CD4-positive, alpha-beta T cell (primary cell): Measurements from ENCODE around the gene BCHE. TPM values are rescaled to one million over a fixed set of nuclear protein-coding genes. Genes with fewer than 3 reads are reported as not detected.

Experiments
- ATAC-seq: fragments of 200-7000 bp; cut with Tn5 transposase; one replicate; pipeline ENCODE4 v1.10.0; 2022; ENCODE audit warnings: mild to moderate bottlenecking; ENCODE audit not compliant: poor library complexity
- CTCF ChIA-PET: fragments of 350-600 bp; sonication (Branson Sonifier 250); formaldehyde crosslinking; loops from one replicate; lab custom pipeline; 2021; ENCODE audit warnings: antibody characterized with exemption, inconsistent platforms; lab: Charles Lee
- POLR2A ChIA-PET: fragments of 350-600 bp; sonication (Branson Sonifier 250); formaldehyde crosslinking; loops from one replicate; lab custom pipeline; 2021; ENCODE audit warnings: antibody characterized with exemption, inconsistent platforms; lab: Charles Lee
- DNase-seq, 14 experiments: peaks; one replicate each; pipeline ENCODE4 v3.0.0-alpha.2; 2013 to 2020; ENCODE audit warnings: mixed read lengths in 2 of 14
- H3K27ac ChIP-seq, 2 donors: one replicate each; pipeline versions ENCODE4 v1.5.1 to v1.7.0; 2013; ENCODE audit warnings: low read length in 2 of 2, low read depth in 1 of 2, mild to moderate bottlenecking in 1 of 2
- H3K27me3 ChIP-seq, 2 experiments: 1 replicate in 1 of 2; 2 replicates in 1 of 2; pipeline versions ENCODE4 v1.6.1 to v1.7.0; 2013; ENCODE audit warnings: low read length in 2 of 2, control low read depth in 1 of 2, mild to moderate bottlenecking in 1 of 2, moderate library complexity in 1 of 2; ENCODE audit not compliant: insufficient read depth in 2 of 2, control insufficient read depth in 1 of 2
- H3K36me3 ChIP-seq: one replicate; pipeline ENCODE4 v1.6.1; 2013; ENCODE audit warnings: low read length, control low read depth; ENCODE audit not compliant: insufficient read depth
- H3K4me1 ChIP-seq: one replicate; pipeline ENCODE4 v1.6.1; 2013; ENCODE audit warnings: low read length, control low read depth; ENCODE audit not compliant: insufficient read depth
- H3K4me3 ChIP-seq: one replicate; pipeline ENCODE4 v1.5.1; 2013; ENCODE audit warnings: mild to moderate bottlenecking, low read length, moderate library complexity
- H3K9me3 ChIP-seq, 2 experiments: 1 replicate in 1 of 2; 2 replicates in 1 of 2; pipeline versions ENCODE4 v1.6.1 to v1.7.0; 2013; ENCODE audit warnings: low read length in 2 of 2, mild to moderate bottlenecking in 2 of 2, control low read depth in 1 of 2, moderate library complexity in 1 of 2; ENCODE audit not compliant: control insufficient read depth in 1 of 2, insufficient read depth in 1 of 2
- H3K27ac Mint-ChIP-seq: one replicate; pipeline ENCODE4 v1.8.0; 2020; ENCODE audit warnings: mixed read lengths
- H3K27me3 Mint-ChIP-seq: one replicate; pipeline ENCODE4 v1.8.0; 2021; ENCODE audit warnings: mixed read lengths
- H3K36me3 Mint-ChIP-seq: one replicate; pipeline ENCODE4 v1.8.0; 2021; ENCODE audit warnings: low read depth, mixed read lengths
- H3K4me1 Mint-ChIP-seq: one replicate; pipeline ENCODE4 v1.8.0; 2021; ENCODE audit warnings: low read depth, mixed read lengths
- H3K4me3 Mint-ChIP-seq: one replicate; pipeline ENCODE4 v1.8.0; 2020; ENCODE audit warnings: mild to moderate bottlenecking, mixed read lengths
- H3K9me3 Mint-ChIP-seq: one replicate; pipeline ENCODE4 v1.8.0; 2020; ENCODE audit warnings: mixed read lengths
- intact Hi-C, 2 experiments: fragments of 100-400 bp; cut with DNase I in 1 of 2; cut with micrococcal nuclease in 1 of 2; formaldehyde crosslinking; loops; one replicate each; pipeline versions ENCODE4 v1.15.1 to v1.9.0; 2023 to 2025; cut with DNase I, micrococcal nuclease
- polyA plus RNA-seq, 2 donors: library from polyadenylated mRNA; unstranded; fragments of 120-200 nt; gene quantifications; one replicate each; pipeline ENCODE4 v1.2.1, GENCODE V29; 2013
- total RNA-seq, 174 experiments: library from RNA in 2 of 174; stranded (reverse) in 2 of 174; gene quantifications; one replicate each; pipeline ENCODE4 v1.2.3 and lab custom pipeline; 2021 to 2026
- TF ChIP-seq, protein P1 (sequence below): fragments of 200-600 bp; IDR thresholded peaks from one replicate; pipeline ENCODE4 v1.8.0; 2022; ENCODE audit warnings: antibody characterized with exemption, mild to moderate bottlenecking

The BCHE gene
- not detected for total RNA-seq
- polyA plus RNA-seq (2013, experiment 1 of 2), result not detected
- 1.4 TPM for polyA plus RNA-seq (2013, experiment 2 of 2)
- total RNA-seq (lab: John Stamatoyannopoulos, UW), result 0 to 0.06 (median 0) reads per million in 172 experiments

DNA sequence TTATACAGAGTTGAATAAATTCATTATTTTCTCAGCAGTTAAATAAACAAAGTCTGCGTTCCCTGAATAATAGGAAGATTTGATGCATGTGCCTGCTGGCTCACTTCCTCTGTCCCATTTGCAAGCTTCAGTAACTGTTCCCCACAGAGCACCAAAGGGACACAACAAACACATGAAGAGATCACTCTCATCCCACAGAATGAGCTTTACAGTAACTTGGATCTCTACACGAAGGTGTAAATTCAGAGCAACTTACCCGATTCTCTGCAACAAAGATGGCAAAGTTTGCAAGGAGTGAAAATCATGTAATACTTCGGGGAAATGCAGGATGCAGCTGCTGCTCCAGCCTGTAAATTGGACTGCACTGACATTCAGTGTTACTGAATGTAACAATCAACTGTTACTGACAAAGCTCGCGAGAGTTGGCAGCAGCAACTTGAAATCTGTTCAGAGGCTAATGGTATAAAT lies at the start of gene BCHE:
TSS of gene BCHE (minus strand) at position 366 of the 468 bp plus-strand sequence. CDS start 6,390 bp downstream, outside the sequence.
- Histone ChIP-seq H3K27me3 (no peaks in the 10 kb centered on the region), H3K4me1 (no peaks in the 10 kb centered on the region), H3K4me3 (no peak within 1 kb of the TSS), H3K9me3 (peaks cover 0 to 4% of the 10 kb centered on the region in 2 experiments), H3K27ac (no peak within 1 kb of the TSS), H3K36me3 (no peaks in the 10 kb centered on the region)
- H3K27me3 Mint-ChIP-seq, result no peaks in the 10 kb centered on the region
- ChIA-PET CTCF (no interaction called here), POLR2A (no interaction called here)
- ATAC-seq (no peak), DNase-seq (no peak)
- intact Hi-C loops, result no loop called here
- no peaks in the 10 kb centered on the region for H3K36me3 Mint-ChIP-seq
- H3K4me3 Mint-ChIP-seq, result no peak within 1 kb of the TSS
- H3K9me3 Mint-ChIP-seq, result peaks cover 2% of the 10 kb centered on the region
- H3K4me1 Mint-ChIP-seq, result no peaks in the 10 kb centered on the region
- no peak within 1 kb of the TSS for H3K27ac Mint-ChIP-seq
- TF ChIP-seq, protein P1, sequence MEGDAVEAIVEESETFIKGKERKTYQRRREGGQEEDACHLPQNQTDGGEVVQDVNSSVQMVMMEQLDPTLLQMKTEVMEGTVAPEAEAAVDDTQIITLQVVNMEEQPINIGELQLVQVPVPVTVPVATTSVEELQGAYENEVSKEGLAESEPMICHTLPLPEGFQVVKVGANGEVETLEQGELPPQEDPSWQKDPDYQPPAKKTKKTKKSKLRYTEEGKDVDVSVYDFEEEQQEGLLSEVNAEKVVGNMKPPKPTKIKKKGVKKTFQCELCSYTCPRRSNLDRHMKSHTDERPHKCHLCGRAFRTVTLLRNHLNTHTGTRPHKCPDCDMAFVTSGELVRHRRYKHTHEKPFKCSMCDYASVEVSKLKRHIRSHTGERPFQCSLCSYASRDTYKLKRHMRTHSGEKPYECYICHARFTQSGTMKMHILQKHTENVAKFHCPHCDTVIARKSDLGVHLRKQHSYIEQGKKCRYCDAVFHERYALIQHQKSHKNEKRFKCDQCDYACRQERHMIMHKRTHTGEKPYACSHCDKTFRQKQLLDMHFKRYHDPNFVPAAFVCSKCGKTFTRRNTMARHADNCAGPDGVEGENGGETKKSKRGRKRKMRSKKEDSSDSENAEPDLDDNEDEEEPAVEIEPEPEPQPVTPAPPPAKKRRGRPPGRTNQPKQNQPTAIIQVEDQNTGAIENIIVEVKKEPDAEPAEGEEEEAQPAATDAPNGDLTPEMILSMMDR, result no peak

DNA sequence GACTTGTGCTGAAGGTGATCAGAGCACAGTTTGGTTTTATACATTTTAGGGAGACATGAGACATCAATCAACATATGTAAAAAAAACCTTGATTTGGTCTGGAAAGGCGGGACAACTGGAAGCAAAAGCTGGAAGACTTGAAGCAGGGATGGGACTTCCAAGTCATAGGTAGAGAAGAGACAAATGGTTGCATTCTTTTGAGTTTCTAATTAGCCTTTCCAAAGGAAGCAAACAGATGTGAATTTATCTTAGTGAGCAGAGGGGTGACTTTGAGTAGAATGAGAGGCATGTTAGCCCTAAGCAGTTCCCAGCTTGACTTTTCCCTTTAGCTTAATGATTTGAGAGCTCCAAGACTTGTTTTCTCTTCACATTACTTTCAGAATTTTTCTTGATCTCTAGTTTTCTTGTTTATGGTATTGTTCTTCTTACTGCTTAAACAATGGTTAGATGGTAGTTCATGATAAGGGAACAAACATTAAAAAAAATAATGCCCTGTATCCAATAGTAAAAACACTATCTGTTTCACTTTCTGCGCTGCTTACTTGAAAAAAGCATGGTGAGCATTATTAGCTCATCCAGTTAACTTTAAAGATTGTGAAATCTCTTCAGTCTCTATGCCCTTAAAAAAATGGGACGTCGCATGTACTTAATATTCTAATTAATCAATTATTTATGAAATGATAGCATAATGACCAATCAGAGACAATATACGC lies 48.5 kb upstream of the BCHE start:
- Mint-ChIP-seq H3K27me3 (no peaks in the 10 kb centered on the region), H3K27ac (no peak overlapping the region), H3K4me3 (no peak overlapping the region), H3K4me1 (no peaks in the 10 kb centered on the region), H3K36me3 (no peaks in the 10 kb centered on the region), H3K9me3 (peaks cover 2% of the 10 kb centered on the region)
- no peak for ATAC-seq
- ChIA-PET POLR2A (no interaction called here), CTCF (no interaction called here)
- no peak for DNase-seq
- no peak overlapping the region for H3K4me3 ChIP-seq
- no peaks in the 10 kb centered on the region for H3K27me3 ChIP-seq
- H3K9me3 ChIP-seq, result no peaks in the 10 kb centered on the region
- H3K4me1 ChIP-seq, result no peaks in the 10 kb centered on the region
- intact Hi-C loops, result no loop called here
- no peak overlapping the region for H3K27ac ChIP-seq
- no peaks in the 10 kb centered on the region for H3K36me3 ChIP-seq
- TF ChIP-seq, protein P1, result no peak

DNA sequence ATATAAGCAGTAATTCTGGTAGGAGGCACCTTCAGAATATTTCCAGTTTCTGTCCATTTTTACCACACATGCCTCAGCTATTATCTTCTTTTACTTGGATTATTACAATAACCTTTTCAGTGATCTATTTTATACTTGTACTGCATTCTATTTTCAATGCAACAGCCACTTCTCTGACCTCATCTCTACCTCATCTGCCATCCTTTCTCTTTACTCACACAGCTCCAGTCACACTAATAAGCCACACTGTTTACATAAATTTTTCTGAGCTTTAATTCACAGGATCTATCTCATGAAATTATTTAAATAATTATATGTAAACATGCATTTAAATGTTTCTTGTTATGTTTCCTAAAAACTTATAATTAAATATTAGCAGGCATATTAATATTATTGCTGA lies 47.3 kb upstream of the BCHE start:
- no peaks in the 10 kb centered on the region for H3K4me1 ChIP-seq
- H3K4me3 ChIP-seq, result no peak overlapping the region
- H3K36me3 ChIP-seq, result no peaks in the 10 kb centered on the region
- H3K9me3 Mint-ChIP-seq, result peaks cover 2% of the 10 kb centered on the region
- H3K4me3 Mint-ChIP-seq, result no peak overlapping the region
- H3K36me3 Mint-ChIP-seq, result no peaks in the 10 kb centered on the region
- ChIA-PET CTCF (no interaction called here), POLR2A (no interaction called here)
- intact Hi-C loops, result no loop called here
- no peak for ATAC-seq
- no peaks in the 10 kb centered on the region for H3K4me1 Mint-ChIP-seq
- no peaks in the 10 kb centered on the region for H3K27me3 ChIP-seq
- no peak overlapping the region for H3K27ac ChIP-seq
- no peak overlapping the region for H3K27ac Mint-ChIP-seq
- no peaks in the 10 kb centered on the region for H3K9me3 ChIP-seq
- DNase-seq, result no peak
- H3K27me3 Mint-ChIP-seq, result no peaks in the 10 kb centered on the region
- TF ChIP-seq, protein P1, result no peak
